ENCODE results near the gene MARCHF3. TPM values are rescaled to one million over a fixed set of nuclear protein-coding genes. Genes with fewer than 3 reads are reported as not detected.
A peak's percentile ranks its signal among the peaks of the same experiment; 100 is the strongest.

The MARCHF3 gene
- total RNA-seq, 1 experiment from 2014 or later = 5.4 TPM

- Mint-ChIP-seq H3K4me1 (ENCODE audit: insufficient read depth, unreplicated experiment) (peaks cover 27% of the 10 kb centered on the region), H3K27ac (ENCODE audit: low read depth, unreplicated experiment) (peak overlapping the region; percentile 95), H3K9me3 (ENCODE audit: unreplicated experiment) (no peaks in the 10 kb centered on the region), H3K27me3 (ENCODE audit: insufficient read depth, unreplicated experiment) (no peaks in the 10 kb centered on the region), H3K4me3 (ENCODE audit: unreplicated experiment) (peak overlapping the region; percentile 63), H3K36me3 (ENCODE audit: insufficient read depth, unreplicated experiment) (no peaks in the 10 kb centered on the region)
- intact Hi-C loops (cut with micrococcal nuclease) = no loop called here
- DNase-seq (ENCODE audit: unreplicated experiment) = peak; percentile 82
- TF ChIP-seq CTCF (IDR thresholded peaks at IDR 0.05; ENCODE audit: unreplicated experiment) = no peak
- CTCF ChIA-PET = interaction anchor here (0.6 kb wide), 3 partner anchors 29 to 1718 kb away, joined by 3 to 4 read pairs (median 3); no protein-coding TSS in a partner anchor
- POLR2A ChIA-PET = interaction anchor here (0.8 to 2.7 kb wide), 9 partner anchors 10 to 262 kb away, joined by 3 to 21 read pairs (median 4); partner anchors contain the start of gene MARCHF3
- BruUV-seq (replicated peaks) = TSS peak; percentile 90
Measured at GRCh38 chr5:127040796-127041520, 10.6 kb upstream of the MARCHF3 start.

GRCh38 chr5:127038550-127038949, 8.2 kb upstream of the MARCHF3 start:
- intact Hi-C loops (cut with micrococcal nuclease) = no loop called here
- POLR2A ChIA-PET = interaction anchor here (0.7 to 0.8 kb wide), 2 partner anchors 8 to 15 kb away, joined by 3 to 5 read pairs; partner anchors contain the start of gene MARCHF3
- DNase-seq (ENCODE audit: unreplicated experiment) = no peak
- CTCF ChIA-PET = no interaction called here
- H3K27me3 Mint-ChIP-seq (ENCODE audit: insufficient read depth, unreplicated experiment) = no peaks in the 10 kb centered on the region
- no peak for TF ChIP-seq CTCF (IDR thresholded peaks at IDR 0.05; ENCODE audit: unreplicated experiment)
- no peaks in the 10 kb centered on the region for H3K9me3 Mint-ChIP-seq (ENCODE audit: unreplicated experiment)
- no peaks in the 10 kb centered on the region for H3K36me3 Mint-ChIP-seq (ENCODE audit: insufficient read depth, unreplicated experiment)
- H3K4me3 Mint-ChIP-seq (ENCODE audit: unreplicated experiment) = no peak overlapping the region
- BruUV-seq (replicated peaks) = no TSS peak
- peaks cover 27% of the 10 kb centered on the region for H3K4me1 Mint-ChIP-seq (ENCODE audit: insufficient read depth, unreplicated experiment)
- no peak overlapping the region for H3K27ac Mint-ChIP-seq (ENCODE audit: low read depth, unreplicated experiment)

- Mint-ChIP-seq H3K27me3 (ENCODE audit: insufficient read depth, unreplicated experiment) (no peaks in the 10 kb centered on the region), H3K4me1 (ENCODE audit: insufficient read depth, unreplicated experiment) (peaks cover 11% of the 10 kb centered on the region), H3K9me3 (ENCODE audit: unreplicated experiment) (no peaks in the 10 kb centered on the region), H3K36me3 (ENCODE audit: insufficient read depth, unreplicated experiment) (no peaks in the 10 kb centered on the region), H3K4me3 (ENCODE audit: unreplicated experiment) (peak overlapping the region; percentile 84), H3K27ac (ENCODE audit: low read depth, unreplicated experiment) (no peak overlapping the region)
- CTCF ChIA-PET = interaction anchor here (0.8 to 1.7 kb wide), 2 partner anchors 15 to 31 kb away, joined by 3 to 5 read pairs; no protein-coding TSS in a partner anchor
- BruUV-seq (replicated peaks) = no TSS peak
- POLR2A ChIA-PET = interaction anchor here (0.6 to 2.2 kb wide), 4 partner anchors 9 to 203 kb away, joined by 3 to 15 read pairs (median 9); partner anchors contain the start of gene C5orf63
- TF ChIP-seq CTCF (IDR thresholded peaks at IDR 0.05; ENCODE audit: unreplicated experiment) = no peak
- peak; percentile 53 for DNase-seq (ENCODE audit: unreplicated experiment)
- intact Hi-C loops (cut with micrococcal nuclease) = loop anchor here (2.0 to 5.0 kb wide), 4 partner anchors 70 to 461 kb away; no protein-coding TSS in a partner anchor
Measured at GRCh38 chr5:127031863-127032232, 1.5 kb upstream of the MARCHF3 start.

- peak overlapping the region; percentile 84 for H3K4me3 Mint-ChIP-seq (ENCODE audit: unreplicated experiment)
- no peaks in the 10 kb centered on the region for H3K27me3 Mint-ChIP-seq (ENCODE audit: insufficient read depth, unreplicated experiment)
- DNase-seq (ENCODE audit: unreplicated experiment) = no peak
- ChIA-PET POLR2A (interaction anchor here (0.8 to 2.2 kb wide), 13 partner anchors 8 to 281 kb away, joined by 3 to 15 read pairs (median 5); partner anchors contain the start of gene C5orf63), CTCF (interaction anchor here (0.6 to 1.7 kb wide), 6 partner anchors 16 to 250 kb away, joined by 3 to 5 read pairs (median 3); no protein-coding TSS in a partner anchor)
- no peak for TF ChIP-seq CTCF (IDR thresholded peaks at IDR 0.05; ENCODE audit: unreplicated experiment)
- BruUV-seq (replicated peaks) = TSS peak; percentile 55
- intact Hi-C loops (cut with micrococcal nuclease) = loop anchor here (2.0 to 5.0 kb wide), 4 partner anchors 69 to 461 kb away; no protein-coding TSS in a partner anchor
- peaks cover 11% of the 10 kb centered on the region for H3K4me1 Mint-ChIP-seq (ENCODE audit: insufficient read depth, unreplicated experiment)
- H3K36me3 Mint-ChIP-seq (ENCODE audit: insufficient read depth, unreplicated experiment) = no peaks in the 10 kb centered on the region
- H3K9me3 Mint-ChIP-seq (ENCODE audit: unreplicated experiment) = no peaks in the 10 kb centered on the region
- H3K27ac Mint-ChIP-seq (ENCODE audit: low read depth, unreplicated experiment) = peak overlapping the region; percentile 49
Measured at GRCh38 chr5:127031147-127031862, 947 bp upstream of the MARCHF3 start.

Data from MCF 10A (cell line).